ENCODE data around the gene USE1. TPM values are rescaled to one million over a fixed set of nuclear protein-coding genes. Genes with fewer than 3 reads are reported as not detected.
A peak's percentile ranks its signal among the peaks of the same experiment; 100 is the strongest.

The USE1 gene
- total and polyA plus RNA-seq, 9 of the 15 experiments (the other 6 are each of a cell fraction or from before 2014, with no cell fraction given): 17.3 to 52.4 (median 34.0) TPM

- TF ChIP-seq CBX1 (IDR thresholded peaks at IDR 0.05; ENCODE audit: low read depth) (no peak), CREB3L1 (IDR thresholded peaks at IDR 0.05; ENCODE audit: borderline replicate concordance, low read depth) (peak; percentile 45; the same call in 1 of the 2 replicates), PHF8 (IDR thresholded peaks at IDR 0.05; ENCODE audit: borderline replicate concordance, low read length) (peak; percentile 41; the same call in 1 of the 2 replicates), ZNF780A (CRISPR knock-in tag; IDR thresholded peaks at IDR 0.05) (no peak), MAZ (CRISPR knock-in tag; conservative IDR thresholded peaks at IDR 0.05 in 1 of 2, IDR thresholded peaks at IDR 0.05 in 1 of 2) (peak; percentile 67 to 80; a peak in 3 of 4 replicates), CXXC5 (CRISPR knock-in tag; IDR thresholded peaks at IDR 0.05) (peak; percentile 68), ARID1B (IDR thresholded peaks at IDR 0.05) (no peak), KDM1A (IDR thresholded peaks at IDR 0.05) (peak in 1 of 2 experiments; percentile 62; a peak in 2 of 4 replicates), ARNT (IDR thresholded peaks at IDR 0.05) (peak in 1 of 2 experiments; percentile 78; a peak in 2 of 4 replicates), ZBED1 (IDR thresholded peaks at IDR 0.05) (no peak), ZNF23 (CRISPR knock-in tag; IDR thresholded peaks at IDR 0.05) (no peak), MECOM (CRISPR knock-in tag; IDR thresholded peaks at IDR 0.05) (no peak), TEAD2 (tag; IDR thresholded peaks at IDR 0.05) (no peak), MXD1 (CRISPR knock-in tag; IDR thresholded peaks at IDR 0.05; ENCODE audit: borderline replicate concordance, poor library complexity, severe bottlenecking) (no peak), FOXK2 (conservative IDR thresholded peaks at IDR 0.05 in 1 of 2, IDR thresholded peaks at IDR 0.05 in 1 of 2; ENCODE audit: low read depth in 2 of 2) (peak in 1 of 2 experiments; percentile 43; a peak in 1 of 4 replicates), RHOXF2B (CRISPR knock-in tag; conservative IDR thresholded peaks at IDR 0.05) (no peak), ZNF766 (CRISPR knock-in tag; conservative IDR thresholded peaks at IDR 0.05) (no peak), STAT5B (CRISPR knock-in tag; IDR thresholded peaks at IDR 0.05) (no peak), CBFB (CRISPR knock-in tag; IDR thresholded peaks at IDR 0.05) (no peak), FOXJ2 (tag; IDR thresholded peaks at IDR 0.05) (no peak), NONO (IDR thresholded peaks at IDR 0.05; ENCODE audit: low read depth in 2 of 2, low read length in 1 of 2) (0 out of 4 replicates have a peak, but pooled peaks of 1 of the 2 experiments have one; percentile 33), MYC (IDR thresholded peaks at IDR 0.05; ENCODE audit: low read depth, low read length) (peak; percentile 80), MYC (CRISPR knock-in tag; IDR thresholded peaks at IDR 0.05; ENCODE audit: borderline replicate concordance, low read depth) (no peak), TRIM28 (IDR thresholded peaks at IDR 0.05) (no peak), PML (IDR thresholded peaks at IDR 0.05; ENCODE audit: low read length) (no peak), OTX1 (CRISPR knock-in tag; IDR thresholded peaks at IDR 0.05) (0 out of 2 replicates have a peak, but pooled peaks have one; percentile 25), HDAC1 (IDR thresholded peaks at IDR 0.05) (peak in 1 of 2 experiments; percentile 55; a peak in 2 of 4 replicates), HIVEP1 (CRISPR knock-in tag; IDR thresholded peaks at IDR 0.05) (0 out of 2 replicates have a peak, but pooled peaks have one; percentile 23), ETS1 (conservative IDR thresholded peaks at IDR 0.05; ENCODE audit: control insufficient read depth, low read depth, low read length) (no peak), POLR2A (conservative IDR thresholded peaks at IDR 0.05) (0 out of 2 replicates have a peak, but pooled peaks have one; percentile 37)
Measured at GRCh38 chr19:17260842-17261325, 45.7 kb downstream of the USE1 start (continued).

Data from K562 (cell line).